HUES48 (cell line): ENCODE measurements around the gene DPP8.

Source experiments
- H3K27ac ChIP-seq: one replicate; pipeline ENCODE4 v1.7.0; 2013; ENCODE audit warnings: low read depth, low read length, inconsistent platforms
- H3K27me3 ChIP-seq: 2 replicates; pipeline ENCODE4 v1.6.1; 2013; ENCODE audit warnings: mild to moderate bottlenecking, low read length; ENCODE audit not compliant: control insufficient read depth, insufficient read depth
- H3K36me3 ChIP-seq: 2 replicates; pipeline ENCODE4 v1.6.1; 2013; ENCODE audit warnings: low read length; ENCODE audit not compliant: control insufficient read depth, insufficient read depth
- H3K4me1 ChIP-seq: 2 replicates; pipeline ENCODE4 v1.6.1; 2013; ENCODE audit warnings: mild to moderate bottlenecking, low read length; ENCODE audit not compliant: control insufficient read depth, insufficient read depth
- H3K4me3 ChIP-seq: 2 replicates; pipeline ENCODE4 v1.5.1; 2013; ENCODE audit warnings: mild to moderate bottlenecking, low read depth, low read length
- H3K9ac ChIP-seq: 2 replicates; pipeline ENCODE4 v1.6.1; 2013; ENCODE audit warnings: mild to moderate bottlenecking, low read depth, low read length, moderate library complexity
- H3K9me3 ChIP-seq: 2 replicates; pipeline ENCODE4 v1.6.1; 2013; ENCODE audit warnings: low read length; ENCODE audit not compliant: control insufficient read depth, insufficient read depth

Gene DPP8

GRCh38 chr15:65524226-65524625 lies 6.7 kb upstream of the DPP8 start:
- no peaks in the 10 kb centered on the region for H3K4me1 ChIP-seq
- H3K9ac ChIP-seq, result no peak overlapping the region
- no peak overlapping the region for H3K4me3 ChIP-seq
- no peaks in the 10 kb centered on the region for H3K9me3 ChIP-seq
- no peak overlapping the region for H3K27ac ChIP-seq
- H3K36me3 ChIP-seq, result no peaks in the 10 kb centered on the region
- H3K27me3 ChIP-seq, result no peaks in the 10 kb centered on the region

GRCh38 chr15:65521350-65521749 lies 3.9 kb upstream of the DPP8 start:
- Histone ChIP-seq H3K4me1 (peaks cover 3% of the 10 kb centered on the region; the same call in 1 of the 2 replicates), H3K9me3 (no peaks in the 10 kb centered on the region), H3K36me3 (no peaks in the 10 kb centered on the region), H3K4me3 (no peak overlapping the region), H3K9ac (no peak overlapping the region), H3K27me3 (no peaks in the 10 kb centered on the region), H3K27ac (no peak overlapping the region)

GRCh38 chr15:65518633-65519285 lies 1.3 kb upstream of the DPP8 start:
- no peaks in the 10 kb centered on the region for H3K27me3 ChIP-seq
- H3K4me3 ChIP-seq, result no peak overlapping the region
- H3K36me3 ChIP-seq, result peaks cover 16% of the 10 kb centered on the region
- no peaks in the 10 kb centered on the region for H3K9me3 ChIP-seq
- no peak overlapping the region for H3K27ac ChIP-seq
- H3K4me1 ChIP-seq, result peaks cover 9% of the 10 kb centered on the region; the same call in 1 of the 2 replicates
- H3K9ac ChIP-seq, result no peak overlapping the region

GRCh38 chr15:65517866-65518207 lies 348 bp upstream of the DPP8 start:
- H3K27me3 ChIP-seq, result no peaks in the 10 kb centered on the region
- H3K9ac ChIP-seq, result no peak overlapping the region
- peaks cover 9% of the 10 kb centered on the region; the same call in 1 of the 2 replicates for H3K4me1 ChIP-seq
- peak overlapping the region; percentile 98 for H3K4me3 ChIP-seq
- H3K27ac ChIP-seq, result peak overlapping the region; percentile 55
- H3K36me3 ChIP-seq, result peaks cover 18% of the 10 kb centered on the region
- no peaks in the 10 kb centered on the region for H3K9me3 ChIP-seq

GRCh38 chr15:65512807-65513416 lies 4.6 kb downstream of the DPP8 start:
- peaks cover 9% of the 10 kb centered on the region; the same call in 1 of the 2 replicates for H3K4me1 ChIP-seq
- no peaks in the 10 kb centered on the region for H3K9me3 ChIP-seq
- H3K27me3 ChIP-seq, result no peaks in the 10 kb centered on the region
- no peak overlapping the region for H3K27ac ChIP-seq
- H3K9ac ChIP-seq, result no peak overlapping the region
- peaks cover 59% of the 10 kb centered on the region for H3K36me3 ChIP-seq
- H3K4me3 ChIP-seq, result no peak overlapping the region

- H3K27ac ChIP-seq, result no peak overlapping the region
- H3K36me3 ChIP-seq, result peaks cover 66% of the 10 kb centered on the region
- peaks cover 9% of the 10 kb centered on the region; the same call in 1 of the 2 replicates for H3K4me1 ChIP-seq
- no peaks in the 10 kb centered on the region for H3K9me3 ChIP-seq
- no peaks in the 10 kb centered on the region for H3K27me3 ChIP-seq
- no peak overlapping the region for H3K9ac ChIP-seq
- no peak overlapping the region for H3K4me3 ChIP-seq
These were observed 5.3 kb downstream of the DPP8 start for GRCh38 chr15:65512189-65512588.

GRCh38 chr15:65509321-65509720 lies 8.2 kb downstream of the DPP8 start:
- no peaks in the 10 kb centered on the region for H3K4me1 ChIP-seq
- no peaks in the 10 kb centered on the region for H3K9me3 ChIP-seq
- no peak overlapping the region for H3K27ac ChIP-seq
- peaks cover 75% of the 10 kb centered on the region for H3K36me3 ChIP-seq
- H3K4me3 ChIP-seq, result no peak overlapping the region
- H3K9ac ChIP-seq, result no peak overlapping the region
- H3K27me3 ChIP-seq, result no peaks in the 10 kb centered on the region

GRCh38 chr15:65494076-65494475 lies 23.4 kb downstream of the DPP8 start:
- no peaks in the 10 kb centered on the region for H3K4me1 ChIP-seq
- no peaks in the 10 kb centered on the region for H3K27me3 ChIP-seq
- peaks cover 74% of the 10 kb centered on the region for H3K36me3 ChIP-seq
- no peak overlapping the region for H3K27ac ChIP-seq
- no peak overlapping the region for H3K4me3 ChIP-seq
- no peak overlapping the region for H3K9ac ChIP-seq
- H3K9me3 ChIP-seq, result no peaks in the 10 kb centered on the region

- peaks cover 77% of the 10 kb centered on the region for H3K36me3 ChIP-seq
- no peaks in the 10 kb centered on the region for H3K4me1 ChIP-seq
- H3K9me3 ChIP-seq, result no peaks in the 10 kb centered on the region
These were observed 32.6 kb downstream of the DPP8 start for GRCh38 chr15:65484876-65485275.

GRCh38 chr15:65476903-65477302 lies 40.6 kb downstream of the DPP8 start:
- Histone ChIP-seq H3K4me3 (no peak overlapping the region), H3K9me3 (no peaks in the 10 kb centered on the region), H3K36me3 (peaks cover 83% of the 10 kb centered on the region), H3K27me3 (no peaks in the 10 kb centered on the region), H3K9ac (no peak overlapping the region), H3K4me1 (no peaks in the 10 kb centered on the region), H3K27ac (no peak overlapping the region)

More at GRCh38 chr15:65484876-65485275, 32.6 kb downstream of the DPP8 start:
- Histone ChIP-seq H3K9ac (no peak overlapping the region), H3K4me3 (no peak overlapping the region), H3K27ac (no peak overlapping the region), H3K27me3 (no peaks in the 10 kb centered on the region)

GRCh38 chr15:65470866-65471265 lies 46.6 kb downstream of the DPP8 start:
- peaks cover 72% of the 10 kb centered on the region for H3K36me3 ChIP-seq
- H3K9me3 ChIP-seq, result no peaks in the 10 kb centered on the region
- no peaks in the 10 kb centered on the region for H3K27me3 ChIP-seq
- H3K9ac ChIP-seq, result no peak overlapping the region
- H3K4me1 ChIP-seq, result no peaks in the 10 kb centered on the region
- no peak overlapping the region for H3K27ac ChIP-seq
- H3K4me3 ChIP-seq, result no peak overlapping the region
